ENCODE data around the gene LBHD1.
A peak's percentile ranks its signal among the peaks of the same experiment; 100 is the strongest.
"Not testable (repeated sequence)": the region's sequence is repeated elsewhere in the genome, so short reads cannot be mapped to it uniquely, and the experiment has no call there.

Gene LBHD1

DNA sequence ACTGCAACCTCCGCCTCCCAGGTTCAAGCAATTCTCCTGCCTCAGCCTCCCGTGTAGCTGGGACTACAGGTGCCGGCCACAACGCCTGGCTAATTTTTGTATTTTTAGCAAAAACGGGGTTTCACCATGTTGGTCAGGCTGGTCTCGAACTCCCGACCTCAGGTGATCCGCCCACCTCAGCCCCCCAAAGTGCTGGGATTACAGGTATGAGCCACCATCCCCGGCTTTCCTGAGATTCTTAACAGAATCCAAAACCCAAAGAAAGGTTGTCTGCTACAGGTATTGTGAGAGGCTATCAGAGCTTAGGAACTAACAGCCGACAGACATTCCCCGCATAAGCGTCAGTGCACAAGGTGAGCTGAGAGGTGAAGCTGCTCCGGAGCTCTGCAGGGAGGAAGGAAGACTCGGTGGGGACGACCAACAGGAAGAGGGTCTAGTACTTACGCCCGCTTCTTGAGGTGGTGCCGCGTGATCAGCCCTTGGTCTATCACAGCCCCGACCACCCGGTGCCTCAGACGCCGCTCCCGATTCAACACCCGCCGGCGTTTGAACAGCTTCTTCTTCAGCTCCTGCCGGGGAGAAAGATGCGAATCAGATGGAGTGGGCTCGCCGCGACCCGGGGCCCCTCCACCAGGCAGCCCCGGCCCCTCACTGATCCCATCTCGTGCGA lies 7.5 kb downstream of the LBHD1 start:
- DNase-seq (ENCODE audit: low spot score) = peak; percentile 52

DNA sequence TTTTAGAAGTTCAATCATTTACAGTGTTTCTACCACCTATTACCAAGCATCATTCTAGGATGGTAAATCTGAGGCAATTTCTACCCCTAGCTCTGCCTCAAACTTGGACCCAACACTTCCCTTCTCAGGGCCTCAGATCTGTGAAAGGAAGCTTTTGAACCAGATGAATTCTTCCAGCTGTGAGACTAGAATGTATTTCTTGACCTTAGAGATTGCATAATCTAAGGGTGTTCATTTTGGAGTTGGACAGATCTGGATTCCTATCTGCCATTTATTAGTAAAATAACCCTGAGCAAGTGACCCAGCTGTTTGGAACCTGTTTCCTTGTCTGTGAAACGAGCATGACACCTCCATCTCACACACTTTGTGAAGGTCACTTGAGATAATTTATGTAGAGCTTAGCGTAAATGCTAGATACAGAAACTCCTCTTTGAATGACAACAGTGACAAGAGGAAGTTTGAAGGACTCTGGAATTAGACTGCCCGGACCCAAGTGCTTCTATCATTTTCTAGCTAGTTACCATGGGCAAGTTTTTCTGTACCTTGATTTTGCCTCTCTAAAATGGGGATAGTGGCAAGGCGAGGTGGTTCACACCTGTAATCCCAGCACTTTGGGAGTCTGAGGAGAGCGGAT lies 15.2 kb downstream of the LBHD1 start:
- no peak for DNase-seq (ENCODE audit: low spot score)

DNA sequence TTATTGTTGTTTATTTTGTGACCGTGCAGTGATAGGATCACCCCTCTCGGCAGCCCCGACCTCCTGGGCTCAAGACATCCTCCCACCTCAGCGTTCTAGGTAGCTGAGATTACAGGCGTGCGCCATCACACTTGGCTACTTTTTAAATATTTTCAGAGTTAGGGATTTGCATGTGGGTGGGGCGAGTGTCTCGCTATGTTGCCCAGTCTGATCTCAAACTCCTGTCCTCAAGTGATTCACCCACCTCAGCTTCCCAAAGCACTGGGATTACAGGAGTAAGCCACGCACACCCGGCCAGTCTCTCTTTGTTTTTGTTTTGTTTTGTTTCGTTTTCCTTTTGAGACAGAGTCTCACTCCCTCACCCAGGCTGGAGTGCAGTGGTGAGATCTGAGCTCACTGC lies 17.8 kb downstream of the LBHD1 start:
- DNase-seq (ENCODE audit: low spot score) = no peak

DNA sequence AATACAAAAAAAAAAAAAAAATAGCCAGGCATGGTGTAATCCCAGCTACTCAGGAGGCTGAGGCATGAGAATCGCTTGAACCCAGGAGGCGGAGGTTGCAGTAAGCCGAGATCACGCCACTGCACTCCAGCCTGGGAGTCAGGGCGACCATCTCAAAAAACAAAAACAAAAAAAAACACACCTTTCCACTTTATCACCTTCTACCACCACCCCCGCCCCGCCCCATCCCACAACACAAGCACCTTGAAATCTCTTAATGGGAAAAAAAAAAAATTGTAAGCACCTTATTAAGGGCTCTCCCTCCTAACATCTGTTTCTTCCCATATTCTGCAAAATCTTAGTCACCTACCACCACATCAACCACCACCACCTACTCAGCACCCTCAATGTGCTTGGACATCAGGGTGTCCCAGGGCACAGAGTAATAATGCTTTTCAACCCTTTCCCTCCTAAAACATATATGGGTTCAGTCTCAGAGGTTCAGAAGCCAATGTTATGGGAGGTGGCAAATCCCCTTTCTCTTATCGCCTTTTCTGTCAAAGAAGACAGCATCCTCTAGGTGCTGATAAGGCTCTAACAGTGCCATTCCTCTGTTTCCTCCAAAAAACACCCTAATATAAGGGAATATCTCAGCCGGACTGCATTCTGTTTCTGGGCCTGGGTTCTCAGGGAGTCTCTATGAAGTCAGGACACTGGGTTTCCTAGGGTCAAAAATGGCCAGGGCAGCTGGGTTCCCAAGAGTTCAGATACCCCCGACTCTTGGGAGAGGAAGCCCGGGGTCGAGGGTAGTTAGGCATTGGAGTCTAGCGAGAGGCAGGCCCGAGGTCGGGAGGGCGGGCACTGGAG lies 19.7 kb downstream of the LBHD1 start:
- DNase-seq (ENCODE audit: low spot score) = no peak

DNA sequence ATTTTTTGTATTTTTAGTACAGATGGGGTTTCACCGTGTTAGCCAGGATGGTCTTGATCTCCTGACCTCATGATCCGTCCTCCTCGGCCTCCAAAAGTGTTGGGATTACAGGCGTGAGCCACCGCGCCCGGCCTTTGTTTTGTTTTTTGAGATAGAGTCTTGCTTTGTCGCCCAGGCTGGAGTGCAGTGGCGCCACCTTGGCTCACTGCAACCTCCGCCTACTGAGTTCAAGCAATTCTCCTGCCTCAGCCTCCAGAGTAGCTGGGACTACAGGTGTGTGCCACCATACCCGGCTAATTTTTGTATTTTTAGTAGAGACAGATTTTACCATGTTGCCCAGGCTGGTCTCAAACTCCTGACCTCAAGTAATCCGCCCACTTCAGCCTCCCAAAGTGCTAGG lies 21.8 kb downstream of the LBHD1 start:
- not testable (repeated sequence) for DNase-seq (ENCODE audit: low spot score)

DNA sequence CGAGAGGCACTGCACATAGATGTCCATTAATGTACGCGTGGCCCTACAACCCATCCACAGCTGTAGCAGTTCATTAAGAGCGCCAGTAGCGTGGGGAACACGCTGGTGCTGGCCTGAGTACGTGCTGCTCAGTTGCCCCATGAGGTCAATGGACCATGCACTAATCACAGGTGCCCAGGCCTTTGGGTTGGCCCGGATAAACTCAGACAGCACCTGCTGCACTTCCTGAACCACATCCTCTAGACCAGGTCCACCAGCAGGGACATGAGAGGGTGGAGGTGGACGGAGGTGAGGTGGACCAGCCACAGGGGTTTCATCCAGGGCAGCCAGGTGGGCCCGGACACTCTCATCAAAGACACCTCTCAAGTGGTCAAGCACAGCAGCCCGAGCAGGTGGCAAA lies 22.6 kb downstream of the LBHD1 start:
- DNase-seq (ENCODE audit: low spot score) = no peak

DNA sequence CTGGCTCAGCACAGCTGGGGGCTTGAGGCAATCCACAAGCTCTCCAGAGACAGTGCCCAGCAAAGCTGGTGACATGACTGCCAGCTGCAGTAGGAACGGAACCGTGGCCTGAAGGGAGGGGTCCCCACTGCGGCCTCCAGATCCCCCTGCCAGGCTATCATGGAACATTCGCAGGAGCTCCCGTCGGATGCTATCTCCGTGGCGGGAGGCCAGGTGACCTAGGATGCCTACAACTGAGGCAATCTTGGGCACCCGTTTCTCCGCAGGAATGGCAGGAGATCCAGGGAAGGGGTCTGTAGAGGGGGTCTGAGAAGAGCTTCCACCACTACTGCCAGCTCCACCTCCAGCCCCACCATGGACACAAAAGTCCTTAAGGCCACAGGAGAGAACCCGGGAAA lies 23.1 kb downstream of the LBHD1 start:
- DNase-seq (ENCODE audit: low spot score) = no peak

DNA sequence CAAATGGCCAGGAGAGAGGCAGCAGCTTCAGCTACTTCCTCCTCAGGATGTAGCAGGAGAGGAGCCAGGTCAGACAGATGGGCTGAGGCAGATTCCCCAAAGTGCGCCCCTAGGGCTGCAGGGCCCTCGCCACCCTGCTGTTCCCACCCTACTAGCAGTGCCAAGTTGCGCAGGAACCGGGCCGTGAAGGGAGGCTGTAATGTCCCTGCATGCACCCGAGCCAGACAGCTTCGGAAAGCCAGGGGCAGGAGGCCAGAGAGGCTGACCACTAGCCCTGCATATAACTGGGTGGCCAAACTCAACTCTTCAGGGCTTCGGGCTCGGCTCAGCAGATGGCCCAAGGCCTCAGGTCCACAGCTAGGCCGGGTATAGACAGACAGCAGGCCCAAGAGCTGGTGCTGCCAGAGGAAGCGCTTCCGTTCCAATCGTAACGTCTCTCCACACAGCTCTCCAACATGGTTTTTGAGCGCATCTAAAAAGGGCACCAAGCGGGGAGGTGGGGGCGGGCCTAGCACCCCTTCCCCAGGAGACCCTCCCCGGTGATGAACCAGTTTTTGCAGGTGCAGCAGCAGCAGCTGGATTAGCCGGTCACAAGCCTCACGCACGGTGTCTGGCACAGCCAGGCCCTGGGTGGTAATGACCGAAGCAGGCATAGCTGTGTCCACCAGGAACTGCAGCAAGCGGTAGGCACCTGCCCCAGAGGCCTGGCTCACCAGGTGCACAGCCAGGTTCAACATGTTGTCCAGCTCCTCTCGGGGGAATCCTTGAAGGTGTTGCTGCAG lies 23.7 kb downstream of the LBHD1 start:
- no peak for DNase-seq (ENCODE audit: low spot score)

DNA sequence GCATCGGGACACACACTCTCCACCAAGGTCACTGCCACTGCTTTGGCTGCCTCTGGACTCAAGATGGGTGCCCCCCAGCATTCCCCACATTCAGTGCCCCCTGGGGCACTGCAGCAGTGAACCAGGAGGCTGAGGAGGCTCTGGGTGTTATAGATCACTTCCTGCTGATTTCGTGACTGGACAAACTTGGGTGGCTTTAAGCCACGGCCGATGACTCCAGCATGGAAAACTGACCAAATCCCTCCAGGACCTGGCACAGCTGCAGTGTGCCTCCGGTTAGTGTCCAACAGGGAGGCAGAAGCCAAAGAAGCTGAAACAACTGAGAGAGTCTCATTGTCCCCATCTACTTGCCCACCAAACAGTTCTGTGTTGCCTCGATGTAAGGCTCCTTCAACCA lies 24.5 kb downstream of the LBHD1 start:
- no peak for DNase-seq (ENCODE audit: low spot score)

DNA sequence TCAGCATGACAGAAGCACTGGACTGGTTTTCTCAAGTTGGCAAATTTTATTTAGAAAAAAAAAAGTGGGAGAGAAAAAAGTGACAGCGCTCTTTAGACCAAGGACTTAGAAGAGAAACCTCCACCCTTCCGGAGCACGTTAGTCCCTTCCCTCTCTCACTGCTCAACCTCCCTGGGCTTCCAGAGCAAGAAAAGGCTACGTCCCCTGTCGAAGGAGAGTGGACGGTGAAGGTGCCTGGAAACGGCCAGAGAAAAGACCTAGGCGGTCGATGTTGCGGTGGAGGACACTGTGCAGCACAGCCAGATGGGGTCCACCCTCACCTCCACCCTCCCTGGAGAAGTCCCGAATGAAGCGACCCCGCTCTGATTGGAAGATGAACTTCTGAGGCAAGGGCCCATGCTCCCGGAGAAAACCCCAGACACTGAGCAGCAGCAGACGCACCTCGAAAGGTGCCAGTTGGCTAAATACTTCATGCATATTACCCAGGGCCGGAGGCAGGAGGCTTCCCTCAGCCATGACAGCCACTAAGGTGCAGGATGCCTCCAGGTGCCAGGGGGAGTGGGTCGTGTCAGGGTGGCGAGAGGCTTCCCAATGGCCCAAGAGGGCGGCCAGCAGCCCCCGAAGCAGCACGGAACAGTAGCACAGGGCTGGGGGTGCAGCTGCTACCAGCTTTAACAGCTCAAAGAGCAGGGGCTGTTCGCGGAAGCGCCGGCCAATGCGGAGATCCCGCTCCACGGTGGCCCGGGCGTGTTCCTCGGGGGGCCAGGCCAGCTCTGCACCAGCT lies 25.1 kb downstream of the LBHD1 start:
- DNase-seq (ENCODE audit: low spot score) = no peak

DNA sequence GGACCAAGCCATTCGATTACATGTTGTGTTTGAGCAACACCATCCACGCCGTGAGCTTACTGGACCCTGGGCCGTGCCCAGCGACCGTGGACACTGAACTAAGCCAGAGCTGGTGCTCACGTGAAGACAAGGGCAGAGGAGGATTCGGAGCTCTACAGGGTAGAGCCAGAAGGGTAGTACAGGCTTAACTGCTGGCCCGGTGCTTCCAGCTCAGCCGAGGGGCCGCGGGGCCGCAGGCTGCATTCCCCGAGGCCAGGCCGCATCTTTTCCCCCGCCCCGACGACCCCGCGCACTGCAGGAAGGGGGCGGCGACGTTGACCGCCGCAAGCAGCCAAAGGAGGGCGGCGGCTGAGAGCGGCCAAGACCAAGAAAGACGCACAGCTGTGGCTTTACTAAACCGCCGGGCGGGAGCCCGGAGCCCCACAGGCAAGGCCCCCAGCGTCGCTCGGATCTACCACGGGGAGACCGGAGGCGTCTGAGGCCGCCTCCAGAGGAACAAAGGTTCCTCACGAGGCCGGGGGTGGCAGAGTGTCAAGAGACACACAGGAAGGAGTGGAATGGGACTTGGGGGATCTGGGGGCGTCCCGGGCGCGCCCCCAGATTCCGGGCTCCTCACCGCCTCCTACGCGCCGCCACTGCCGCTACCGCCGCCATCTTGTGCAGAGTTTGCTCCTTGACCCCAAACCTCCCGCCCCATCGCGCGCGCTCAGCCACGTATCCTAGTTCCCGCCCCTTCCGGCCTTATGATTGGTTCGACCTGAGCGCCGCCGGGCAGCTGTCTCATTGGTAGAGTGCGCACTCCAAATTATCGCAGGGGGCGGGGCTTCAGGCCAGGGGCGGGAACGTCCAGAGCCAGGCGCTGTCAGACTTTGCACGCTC lies 25.9 kb downstream of the LBHD1 start, which contains the start of gene GANAB:
Gene GANAB, minus strand, starts transcription at position 668 of the 879 bp plus-strand sequence. Its CDS starts 14 bp downstream, at position 654.
- DNase-seq (ENCODE audit: low spot score) = peak; percentile 98

DNA sequence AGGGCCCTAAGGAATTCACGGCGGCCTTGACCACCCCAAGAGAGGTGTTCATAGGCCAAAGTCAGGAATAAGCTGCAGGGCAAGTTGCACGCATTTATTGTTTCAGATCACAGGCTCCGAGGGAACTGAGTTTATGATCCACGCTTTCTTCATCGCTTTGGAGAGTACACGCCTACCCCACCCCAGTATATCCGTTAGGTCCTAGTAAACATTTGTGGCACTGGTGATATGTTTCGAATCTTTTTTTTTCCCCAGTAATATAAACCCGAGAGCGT lies 26.5 kb downstream of the LBHD1 start:
- no peak for DNase-seq (ENCODE audit: low spot score)

DNA sequence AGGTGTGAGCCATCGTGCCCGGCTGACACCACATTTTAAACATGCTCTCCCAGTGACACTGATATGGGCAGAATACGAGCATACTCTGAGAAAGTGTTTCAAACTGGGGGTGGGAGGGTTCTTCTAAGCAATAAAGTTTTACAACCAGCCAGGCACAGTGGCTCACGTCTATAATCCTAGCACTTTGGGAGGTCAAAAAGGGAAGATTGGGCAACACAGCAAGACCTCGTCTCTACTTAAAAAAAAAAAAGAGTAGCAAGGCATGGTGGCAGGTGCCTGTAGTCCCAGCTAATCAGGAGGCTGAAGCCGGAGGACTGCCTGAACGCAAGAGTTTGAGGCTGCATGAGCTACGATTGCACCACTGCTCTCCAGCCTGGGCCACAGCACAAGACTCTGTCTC lies 27.8 kb downstream of the LBHD1 start:
- no peak for DNase-seq (ENCODE audit: low spot score)

DNA sequence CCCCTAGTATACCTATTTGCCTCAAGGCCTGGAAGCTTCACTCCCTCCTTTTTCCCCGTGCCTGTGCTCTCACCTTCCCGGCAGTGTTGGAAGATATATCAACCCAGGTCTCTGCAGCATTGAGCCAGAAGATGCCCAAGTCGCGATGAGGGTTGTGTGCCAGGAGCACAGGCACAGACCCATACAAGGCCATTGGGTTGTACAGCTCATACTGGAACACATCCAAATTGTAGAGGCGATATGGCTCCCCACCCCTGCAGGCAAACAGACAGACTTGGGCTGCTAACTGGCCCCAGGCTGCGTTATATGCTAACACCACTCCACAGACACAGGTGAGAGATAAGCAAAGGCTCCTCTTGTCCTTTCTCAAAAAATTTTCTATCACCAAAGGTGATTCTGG lies 39.6 kb downstream of the LBHD1 start:
- DNase-seq (ENCODE audit: low spot score) = no peak

DNA sequence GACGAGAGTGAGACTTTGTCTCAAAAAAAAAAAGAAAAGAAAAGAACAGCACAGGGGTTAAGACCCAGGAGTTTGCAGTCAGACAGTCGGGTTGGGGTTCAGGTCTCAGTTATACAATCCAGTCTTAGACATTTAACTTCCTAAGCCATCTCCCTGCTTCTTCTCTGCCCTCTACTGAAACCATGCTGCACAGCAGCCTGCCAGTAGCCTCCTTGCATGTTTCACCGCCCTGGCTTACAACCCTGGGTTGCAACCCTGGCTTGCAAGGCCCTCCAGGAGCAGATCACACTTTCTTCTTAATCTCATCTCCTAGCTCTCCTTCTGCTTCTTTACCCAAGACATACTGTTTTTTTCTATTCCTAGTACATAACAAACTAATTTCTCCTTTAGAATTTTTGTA lies 44.4 kb downstream of the LBHD1 start:
- DNase-seq (ENCODE audit: low spot score) = no peak

DNA sequence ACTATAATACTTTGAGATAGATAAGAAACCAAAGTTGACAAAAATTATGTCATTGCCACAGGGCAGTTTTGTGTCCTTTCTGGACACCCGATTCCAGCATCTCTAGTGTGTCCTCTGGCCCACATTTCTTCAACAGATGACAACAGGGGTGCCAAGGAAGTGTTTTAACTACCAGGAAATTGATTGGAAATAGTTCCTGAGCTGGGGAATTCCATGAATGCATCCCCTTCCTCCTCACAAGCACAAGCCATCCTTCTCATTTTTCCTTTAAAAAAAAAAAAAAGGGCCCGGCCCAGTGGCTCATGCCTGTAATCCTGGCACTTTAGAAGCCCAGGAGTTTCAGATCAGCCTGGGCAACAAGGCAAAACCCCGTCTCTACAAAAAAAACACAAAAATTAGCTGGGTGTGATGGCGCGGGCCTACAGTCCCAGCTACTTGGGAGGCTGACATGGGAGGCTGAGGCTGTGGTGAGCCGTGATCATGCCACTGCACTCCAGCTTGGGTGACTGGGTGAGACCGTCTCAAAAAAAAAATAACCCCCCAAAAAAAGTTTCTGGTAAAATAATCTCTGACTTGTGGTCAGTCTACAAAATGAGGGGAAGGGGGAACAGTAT lies 49.5 kb downstream of the LBHD1 start:
- DNase-seq (ENCODE audit: low spot score) = no peak

DNA sequence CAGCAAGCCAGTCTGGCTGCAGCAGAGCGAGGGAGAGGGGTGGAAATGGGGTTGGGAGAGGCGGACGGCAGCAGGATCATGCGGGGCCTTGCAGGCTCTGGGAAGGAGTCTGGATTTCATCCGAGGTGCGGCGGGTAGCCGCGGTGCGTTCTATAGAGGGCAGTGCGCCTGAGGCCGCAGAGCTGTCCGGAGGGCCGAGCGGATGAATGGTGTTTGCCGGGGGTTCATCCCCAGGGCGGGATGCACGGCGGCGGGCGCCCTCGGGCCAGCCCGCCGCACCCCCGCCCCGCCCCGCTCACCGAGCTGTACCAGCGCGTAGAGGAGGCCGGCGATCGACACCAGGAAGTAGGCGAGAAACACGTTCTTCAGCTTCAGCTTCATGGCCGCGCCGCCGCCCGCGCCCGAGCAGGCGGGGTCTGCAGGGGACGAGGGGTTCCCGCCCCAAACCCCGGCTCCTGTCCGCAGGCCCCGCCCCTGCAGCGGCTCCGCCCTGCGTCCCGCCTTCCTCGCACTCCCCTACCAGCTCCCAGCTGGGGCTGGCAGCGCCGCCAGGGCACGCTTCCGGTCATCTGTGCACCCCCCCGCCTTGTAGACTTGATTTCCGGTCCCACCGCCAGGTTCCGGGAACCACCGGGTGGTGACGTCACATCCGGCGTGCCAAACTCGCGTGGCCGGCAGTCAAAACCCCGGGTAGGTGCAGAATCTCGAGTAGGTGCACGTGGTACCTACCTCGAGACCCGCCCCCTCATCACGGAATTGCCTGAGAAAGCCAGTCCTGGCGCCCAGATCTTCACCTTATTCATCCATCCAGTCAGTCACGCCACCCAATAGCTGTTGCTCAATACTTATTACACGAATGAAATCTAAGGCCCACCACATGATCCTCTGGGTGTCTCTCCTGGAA lies 50.2 kb downstream of the LBHD1 start, which contains the start of gene B3GAT3:
Gene B3GAT3, minus strand, starts transcription at position 420 of the 904 bp plus-strand sequence. Its CDS starts 39 bp downstream, at position 381.
- DNase-seq (ENCODE audit: low spot score) = peak; percentile 96

DNA sequence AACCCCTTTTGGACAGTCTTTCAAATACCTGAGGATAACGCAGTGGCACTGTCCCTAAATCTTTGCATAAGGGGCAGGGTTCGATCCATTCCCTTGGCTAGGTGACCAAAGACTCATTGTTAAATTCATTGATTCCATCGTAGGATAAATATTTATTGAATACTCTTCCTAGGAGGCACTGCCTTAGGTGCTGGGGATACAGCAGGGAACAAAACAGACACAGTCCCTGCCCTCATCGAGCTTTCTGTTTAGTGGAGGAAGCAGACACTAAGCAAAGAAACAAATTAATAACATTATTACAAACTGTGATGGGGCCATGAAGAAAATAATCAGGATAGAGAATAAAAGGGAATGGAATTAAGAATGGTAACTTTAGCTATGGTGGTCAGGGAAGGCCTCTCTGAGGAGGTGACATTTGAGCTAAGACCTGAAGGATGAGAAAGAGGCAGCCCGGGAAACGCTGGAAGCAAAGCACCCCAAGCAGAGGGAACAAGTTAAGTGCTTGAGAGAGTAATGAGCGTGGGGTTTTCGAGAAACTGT lies 51.0 kb downstream of the LBHD1 start:
- DNase-seq (ENCODE audit: low spot score) = no peak

DNA sequence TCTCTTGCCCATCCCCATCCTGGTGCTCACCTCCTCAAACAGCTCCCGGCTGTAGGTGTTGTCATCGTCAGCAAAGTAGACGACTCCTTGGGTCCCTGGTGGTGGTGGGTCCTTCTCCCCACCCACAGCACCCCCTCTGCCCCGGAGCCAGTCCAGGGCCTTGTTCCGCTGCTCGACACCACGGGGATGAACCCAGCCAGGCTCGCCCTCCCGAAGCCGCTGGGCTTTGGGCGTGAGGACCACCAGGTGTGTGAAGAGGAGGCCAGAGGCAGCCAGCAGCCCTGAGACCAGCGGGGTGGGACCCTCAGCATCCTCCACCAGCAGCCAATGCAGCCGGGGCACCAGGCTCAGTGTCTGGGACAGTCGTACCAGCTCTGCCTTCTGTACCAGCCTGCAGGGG lies 55.1 kb downstream of the LBHD1 start:
- not testable (repeated sequence) for DNase-seq (ENCODE audit: low spot score)
